22Rv1 (cell line): ENCODE results near the gene GABRR2.
"Not testable (repeated sequence)": the region's sequence is repeated elsewhere in the genome, so short reads cannot be mapped to it uniquely, and the experiment has no call there.

Experiments
- H3K27ac ChIP-seq: fragments of 450-650 bp; 2 replicates; pipeline ENCODE4 v1.5.1; 2017
- CTCF ChIP-seq: fragments of 450-650 bp; IDR thresholded peaks from 2 replicates; pipeline ENCODE4 v1.5.1; 2017; ENCODE audit warnings: mild to moderate bottlenecking
- ZFX ChIP-seq: fragments of 450-650 bp; IDR thresholded peaks from 2 replicates; pipeline ENCODE4 v1.6.1; 2017; ENCODE audit warnings: antibody characterized with exemption, borderline replicate concordance

Gene GABRR2

GRCh38 chr6:89237158-89237557, 77.9 kb downstream of the GABRR2 start:
- no peak overlapping the region for H3K27ac ChIP-seq
- no peak for TF ChIP-seq ZFX
- TF ChIP-seq CTCF: no peak

GRCh38 chr6:89233605-89234004, 81.5 kb downstream of the GABRR2 start:
- H3K27ac ChIP-seq: not testable (repeated sequence)

GRCh38 chr6:89222712-89223039, 92.4 kb downstream of the GABRR2 start:
- no peak for TF ChIP-seq CTCF
- TF ChIP-seq ZFX: no peak
- no peak overlapping the region for H3K27ac ChIP-seq

GRCh38 chr6:89221971-89222711, 93.0 kb downstream of the GABRR2 start:
- no peak overlapping the region for H3K27ac ChIP-seq
- TF ChIP-seq ZFX (no peak), CTCF (no peak)

- TF ChIP-seq CTCF (no peak), ZFX (no peak)
- H3K27ac ChIP-seq: no peak overlapping the region
These were observed 94.0 kb downstream of the GABRR2 start for GRCh38 chr6:89221129-89221528.

- TF ChIP-seq ZFX (no peak), CTCF (no peak)
- no peak within 1 kb of the TSS for H3K27ac ChIP-seq
These were observed 97.7 kb downstream of the GABRR2 start, which contains the start of gene GABRR1 for GRCh38 chr6:89217299-89217910. GABRR1 (minus strand) TSS chr6:89217358; CDS start chr6:89217322, 36 bp downstream.

- no peak overlapping the region for H3K27ac ChIP-seq
- no peak for TF ChIP-seq ZFX
These were observed 98.7 kb downstream of the GABRR2 start for GRCh38 chr6:89216411-89216810.

- TF ChIP-seq CTCF: no peak
- TF ChIP-seq ZFX: no peak
- H3K27ac ChIP-seq: no peak overlapping the region
These were observed 99.7 kb downstream of the GABRR2 start for GRCh38 chr6:89215391-89215790.
